ENCODE measurements around the gene SSB. TPM values are rescaled to one million over a fixed set of nuclear protein-coding genes. Genes with fewer than 3 reads are reported as not detected.
"Not testable (repeated sequence)": the region's sequence is repeated elsewhere in the genome, so short reads cannot be mapped to it uniquely, and the experiment has no call there.

SSB gene
- total RNA-seq, 1 donor from 2014 or later = 72.7 TPM

GRCh38 chr2:169757778-169758177 is 40.9 kb upstream of the SSB start:
- no peak for DNase-seq (ENCODE audit: low read depth)
- H3K27me3 ChIP-seq (ENCODE audit: control insufficient read depth, insufficient read depth, low read length) = no peaks in the 10 kb centered on the region
- H3K4me3 ChIP-seq (ENCODE audit: low read depth, low read length) = no peak overlapping the region
- no peaks in the 10 kb centered on the region for H3K36me3 ChIP-seq (ENCODE audit: control insufficient read depth, insufficient read depth, low read length)
- TF ChIP-seq CTCF (IDR thresholded peaks at IDR 0.05; ENCODE audit: insufficient read depth, low read length, severe bottlenecking) = no peak
- FAIRE-seq = no peak

GRCh38 chr2:169759987-169760386 is 38.7 kb upstream of the SSB start:
- Histone ChIP-seq H3K4me3 (ENCODE audit: low read depth, low read length) (no peak overlapping the region), H3K36me3 (ENCODE audit: control insufficient read depth, insufficient read depth, low read length) (no peaks in the 10 kb centered on the region), H3K27me3 (ENCODE audit: control insufficient read depth, insufficient read depth, low read length) (no peaks in the 10 kb centered on the region)
- FAIRE-seq (no peak), DNase-seq (ENCODE audit: low read depth) (no peak)
- TF ChIP-seq CTCF (IDR thresholded peaks at IDR 0.05; ENCODE audit: insufficient read depth, low read length, severe bottlenecking) = no peak

GRCh38 chr2:169760798-169761197 is 37.9 kb upstream of the SSB start:
- H3K36me3 ChIP-seq (ENCODE audit: control insufficient read depth, insufficient read depth, low read length); H3K27me3 ChIP-seq (ENCODE audit: control insufficient read depth, insufficient read depth, low read length); H3K4me3 ChIP-seq (ENCODE audit: low read depth, low read length); DNase-seq (ENCODE audit: low read depth); FAIRE-seq: not testable (repeated sequence)

DNA sequence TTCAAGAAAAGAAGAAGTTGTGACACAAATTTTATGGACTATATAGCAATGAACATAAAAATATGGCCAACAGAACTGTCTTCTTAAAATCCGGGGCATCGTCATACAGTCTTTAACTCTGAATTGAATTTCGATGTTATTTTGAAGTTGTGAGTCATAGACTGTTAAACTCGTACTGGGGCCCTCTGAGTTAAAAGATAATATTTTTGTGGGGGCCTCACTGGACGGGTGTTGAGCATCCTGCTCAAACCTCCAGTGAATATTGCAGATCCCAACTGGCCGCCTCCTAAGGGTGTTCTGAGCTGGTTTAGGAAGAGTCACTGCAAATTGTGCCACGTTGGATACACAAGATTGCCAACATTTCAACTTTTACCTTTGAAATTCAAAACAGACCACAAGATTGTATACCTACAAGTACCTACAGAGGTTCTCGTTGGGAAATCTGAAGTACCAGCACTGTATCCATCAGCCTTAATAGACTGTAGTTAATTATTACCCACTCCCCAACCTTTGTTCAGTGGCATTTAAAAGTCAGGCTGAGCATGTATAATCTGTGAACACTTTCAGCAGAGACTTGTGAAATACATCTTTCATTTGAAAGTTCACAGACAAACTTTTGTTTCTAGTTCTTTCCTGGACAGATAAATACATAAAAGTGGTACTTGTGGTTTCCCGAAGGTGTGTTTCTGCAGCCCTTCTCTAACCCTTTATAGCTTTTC is 37.3 kb upstream of the SSB start:
- DNase-seq (ENCODE audit: low read depth) (no peak), FAIRE-seq (no peak)
- Histone ChIP-seq H3K27me3 (ENCODE audit: control insufficient read depth, insufficient read depth, low read length) (no peaks in the 10 kb centered on the region), H3K4me3 (ENCODE audit: low read depth, low read length) (no peak overlapping the region), H3K36me3 (ENCODE audit: control insufficient read depth, insufficient read depth, low read length) (no peaks in the 10 kb centered on the region)
- no peak for TF ChIP-seq CTCF (IDR thresholded peaks at IDR 0.05; ENCODE audit: insufficient read depth, low read length, severe bottlenecking)

DNA sequence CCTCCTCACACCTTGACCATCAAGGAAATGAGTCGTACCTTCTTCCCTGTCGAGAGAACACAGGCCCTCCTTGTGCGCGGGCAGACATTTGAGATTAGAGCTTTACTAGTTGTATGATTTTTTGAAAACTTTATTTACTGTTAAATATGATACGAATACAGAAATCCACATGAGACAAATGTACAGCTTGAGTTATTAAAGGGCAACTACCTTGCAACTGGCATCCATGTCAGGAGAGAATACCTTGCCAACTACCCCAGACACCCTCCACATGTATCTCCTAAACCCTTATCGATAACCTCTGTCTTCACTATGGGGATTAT is 36.7 kb upstream of the SSB start:
- FAIRE-seq = no peak
- H3K36me3 ChIP-seq (ENCODE audit: control insufficient read depth, insufficient read depth, low read length) = no peaks in the 10 kb centered on the region
- H3K4me3 ChIP-seq (ENCODE audit: low read depth, low read length) = no peak overlapping the region
- no peaks in the 10 kb centered on the region for H3K27me3 ChIP-seq (ENCODE audit: control insufficient read depth, insufficient read depth, low read length)
- TF ChIP-seq CTCF (IDR thresholded peaks at IDR 0.05; ENCODE audit: insufficient read depth, low read length, severe bottlenecking) = no peak
- DNase-seq (ENCODE audit: low read depth) = no peak

GRCh38 chr2:169765523-169765922 is 33.1 kb upstream of the SSB start:
- peak; percentile 76 for DNase-seq (ENCODE audit: low read depth)
- no peaks in the 10 kb centered on the region for H3K36me3 ChIP-seq (ENCODE audit: control insufficient read depth, insufficient read depth, low read length)
- H3K27me3 ChIP-seq (ENCODE audit: control insufficient read depth, insufficient read depth, low read length) = no peaks in the 10 kb centered on the region
- FAIRE-seq = no peak
- no peak for TF ChIP-seq CTCF (IDR thresholded peaks at IDR 0.05; ENCODE audit: insufficient read depth, low read length, severe bottlenecking)
- H3K4me3 ChIP-seq (ENCODE audit: low read depth, low read length) = no peak overlapping the region

Measured in bronchial epithelial cell (primary cell).